HepG2 (cell line): ENCODE measurements around the gene ARIH1.

Experiments
- CREB3 ChIP-seq: sonication (generic); formaldehyde crosslinking; IDR thresholded peaks from 2 replicates; pipeline ENCODE4 v1.5.0; 2020; ENCODE audit warnings: missing genetic modification reagents
- CTCF ChIP-seq: sonication (generic); formaldehyde crosslinking; IDR thresholded peaks from 2 replicates; pipeline ENCODE4 v1.5.0; 2020; ENCODE audit warnings: mild to moderate bottlenecking, missing genetic modification reagents, moderate library complexity
- ETV6 ChIP-seq: sonication (generic); formaldehyde crosslinking; conservative IDR thresholded peaks from 2 replicates; pipeline ENCODE4 v1.4.0; 2020; ENCODE audit warnings: missing genetic modification reagents
- KLF16 ChIP-seq, 2 experiments: sonication (generic) in 1 of 2; formaldehyde crosslinking in 1 of 2; IDR thresholded peaks; 2 replicates each; pipeline versions ENCODE4 v1.6.1 to v1.8.0; 2016 to 2023; ENCODE audit warnings: missing genetic modification reagents in 2 of 2, missing compliant biosample characterization in 1 of 2
- POLR2A ChIP-seq, 2 experiments: IDR thresholded peaks; 2 replicates each; pipeline ENCODE4 v1.6.1; 2011; ENCODE audit warnings: low read depth in 2 of 2, low read length in 2 of 2, mild to moderate bottlenecking in 1 of 2, moderate library complexity in 1 of 2; ENCODE audit not compliant: insufficient read depth in 1 of 2
- SIN3A ChIP-seq: IDR thresholded peaks from 2 replicates; pipeline ENCODE4 v1.6.1; 2011; ENCODE audit warnings: low read depth, mild to moderate bottlenecking, control low read depth, low read length, borderline replicate concordance
- TAF15 ChIP-seq: fragments of 200-400 bp; formaldehyde crosslinking; IDR thresholded peaks from one replicate; pipeline ENCODE4 v1.6.1; 2018; ENCODE audit warnings: mild to moderate bottlenecking, low read depth, low read length; ENCODE audit not compliant: poor library complexity, severe bottlenecking
- TFAP4 ChIP-seq: sonication (generic); IDR thresholded peaks from 2 replicates; pipeline ENCODE4 v1.6.1; 2016; ENCODE audit warnings: low read depth, borderline replicate concordance
- USF2 ChIP-seq, 2 experiments: sonication (generic) in 1 of 2; formaldehyde crosslinking in 1 of 2; IDR thresholded peaks; 2 replicates each; pipeline versions ENCODE4 v1.5.1 to v1.6.1; 2011 to 2020; ENCODE audit warnings: borderline replicate concordance in 1 of 2, low read depth in 1 of 2, low read length in 1 of 2, mild to moderate bottlenecking in 1 of 2, missing genetic modification reagents in 1 of 2, moderate library complexity in 1 of 2
- ZBTB7B ChIP-seq: sonication (generic); formaldehyde crosslinking; IDR thresholded peaks from 2 replicates; pipeline ENCODE4 v1.4.0; 2020; ENCODE audit warnings: missing genetic modification reagents
- ZKSCAN8 ChIP-seq: IDR thresholded peaks from 2 replicates; pipeline ENCODE4 v1.6.1; 2016; ENCODE audit warnings: borderline replicate concordance, missing genetic modification reagents, missing compliant biosample characterization
- ZNF703 ChIP-seq: sonication (generic); formaldehyde crosslinking; IDR thresholded peaks from 2 replicates; pipeline ENCODE4 v1.5.1; 2020; ENCODE audit warnings: missing genetic modification reagents, mild to moderate bottlenecking, moderate library complexity, borderline replicate concordance
- TF ChIP-seq, protein P1 (sequence below): IDR thresholded peaks from 2 replicates; pipeline ENCODE4 v1.6.1; 2016; ENCODE audit warnings: low read depth, missing genetic modification reagents, missing compliant biosample characterization

- no peak for TF ChIP-seq SIN3A
- TF ChIP-seq ZKSCAN8 (CRISPR knock-in tag) = no peak
- TF ChIP-seq, protein P1, sequence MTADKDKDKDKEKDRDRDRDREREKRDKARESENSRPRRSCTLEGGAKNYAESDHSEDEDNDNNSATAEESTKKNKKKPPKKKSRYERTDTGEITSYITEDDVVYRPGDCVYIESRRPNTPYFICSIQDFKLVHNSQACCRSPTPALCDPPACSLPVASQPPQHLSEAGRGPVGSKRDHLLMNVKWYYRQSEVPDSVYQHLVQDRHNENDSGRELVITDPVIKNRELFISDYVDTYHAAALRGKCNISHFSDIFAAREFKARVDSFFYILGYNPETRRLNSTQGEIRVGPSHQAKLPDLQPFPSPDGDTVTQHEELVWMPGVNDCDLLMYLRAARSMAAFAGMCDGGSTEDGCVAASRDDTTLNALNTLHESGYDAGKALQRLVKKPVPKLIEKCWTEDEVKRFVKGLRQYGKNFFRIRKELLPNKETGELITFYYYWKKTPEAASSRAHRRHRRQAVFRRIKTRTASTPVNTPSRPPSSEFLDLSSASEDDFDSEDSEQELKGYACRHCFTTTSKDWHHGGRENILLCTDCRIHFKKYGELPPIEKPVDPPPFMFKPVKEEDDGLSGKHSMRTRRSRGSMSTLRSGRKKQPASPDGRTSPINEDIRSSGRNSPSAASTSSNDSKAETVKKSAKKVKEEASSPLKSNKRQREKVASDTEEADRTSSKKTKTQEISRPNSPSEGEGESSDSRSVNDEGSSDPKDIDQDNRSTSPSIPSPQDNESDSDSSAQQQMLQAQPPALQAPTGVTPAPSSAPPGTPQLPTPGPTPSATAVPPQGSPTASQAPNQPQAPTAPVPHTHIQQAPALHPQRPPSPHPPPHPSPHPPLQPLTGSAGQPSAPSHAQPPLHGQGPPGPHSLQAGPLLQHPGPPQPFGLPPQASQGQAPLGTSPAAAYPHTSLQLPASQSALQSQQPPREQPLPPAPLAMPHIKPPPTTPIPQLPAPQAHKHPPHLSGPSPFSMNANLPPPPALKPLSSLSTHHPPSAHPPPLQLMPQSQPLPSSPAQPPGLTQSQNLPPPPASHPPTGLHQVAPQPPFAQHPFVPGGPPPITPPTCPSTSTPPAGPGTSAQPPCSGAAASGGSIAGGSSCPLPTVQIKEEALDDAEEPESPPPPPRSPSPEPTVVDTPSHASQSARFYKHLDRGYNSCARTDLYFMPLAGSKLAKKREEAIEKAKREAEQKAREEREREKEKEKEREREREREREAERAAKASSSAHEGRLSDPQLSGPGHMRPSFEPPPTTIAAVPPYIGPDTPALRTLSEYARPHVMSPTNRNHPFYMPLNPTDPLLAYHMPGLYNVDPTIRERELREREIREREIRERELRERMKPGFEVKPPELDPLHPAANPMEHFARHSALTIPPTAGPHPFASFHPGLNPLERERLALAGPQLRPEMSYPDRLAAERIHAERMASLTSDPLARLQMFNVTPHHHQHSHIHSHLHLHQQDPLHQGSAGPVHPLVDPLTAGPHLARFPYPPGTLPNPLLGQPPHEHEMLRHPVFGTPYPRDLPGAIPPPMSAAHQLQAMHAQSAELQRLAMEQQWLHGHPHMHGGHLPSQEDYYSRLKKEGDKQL (CRISPR knock-in tag) = no peak
- TF ChIP-seq ETV6 (CRISPR knock-in tag) = no peak
- TF ChIP-seq CTCF (CRISPR knock-in tag) = no peak
- no peak for TF ChIP-seq KLF16 (CRISPR knock-in tag; IDR thresholded peaks at IDR 0.05)
- no peak for TF ChIP-seq TAF15
- TF ChIP-seq ZBTB7B (CRISPR knock-in tag) = no peak
- TF ChIP-seq TFAP4 = no peak
- TF ChIP-seq CREB3 (CRISPR knock-in tag) = no peak
- no peak for TF ChIP-seq ZNF703 (CRISPR knock-in tag)
- TF ChIP-seq POLR2A (IDR thresholded peaks at IDR 0.05; ENCODE audit: insufficient read depth in 1 of 2, low read depth in 2 of 2, low read length in 2 of 2) = no peak
- no peak for TF ChIP-seq USF2 (IDR thresholded peaks at IDR 0.05; ENCODE audit: low read depth, low read length)
- no peak for TF ChIP-seq USF2 (CRISPR knock-in tag; IDR thresholded peaks at IDR 0.05; ENCODE audit: borderline replicate concordance)
These were observed 67.5 kb downstream of the ARIH1 start for GRCh38 chr15:72541674-72542073.
